Immature natural killer cell (primary cell): ENCODE results near the gene CYP1A2. TPM values are rescaled to one million over a fixed set of nuclear protein-coding genes. Genes with fewer than 3 reads are reported as not detected.

Experiments used
- DNase-seq, 3 donors: peaks; one replicate each; pipeline ENCODE4 v3.0.0; 2022; ENCODE audit warnings: mixed read lengths in 1 of 3
- H3K27ac Mint-ChIP-seq, 6 donors: one replicate each; pipeline ENCODE4 v1.8.0; 2020; ENCODE audit warnings: mixed read lengths in 6 of 6, mild to moderate bottlenecking in 5 of 6, inconsistent platforms in 4 of 6, moderate library complexity in 3 of 6
- H3K27me3 Mint-ChIP-seq, 3 donors: one replicate each; pipeline ENCODE4 v1.8.0; 2020 to 2021; ENCODE audit warnings: low read depth in 3 of 3, mild to moderate bottlenecking in 3 of 3, mixed read lengths in 3 of 3, moderate library complexity in 3 of 3, inconsistent platforms in 1 of 3
- H3K36me3 Mint-ChIP-seq, 3 donors: one replicate each; pipeline ENCODE4 v1.8.0; 2020; ENCODE audit warnings: mixed read lengths in 3 of 3, inconsistent platforms in 2 of 3, mild to moderate bottlenecking in 2 of 3
- H3K4me1 Mint-ChIP-seq, 2 donors: one replicate each; pipeline ENCODE4 v1.8.0; 2020; ENCODE audit warnings: inconsistent platforms in 2 of 2, mild to moderate bottlenecking in 2 of 2, mixed read lengths in 2 of 2, moderate library complexity in 1 of 2
- H3K4me3 Mint-ChIP-seq, 5 donors: one replicate each; pipeline ENCODE4 v1.8.0; 2020; ENCODE audit warnings: mild to moderate bottlenecking in 5 of 5, mixed read lengths in 5 of 5, inconsistent platforms in 3 of 5, moderate library complexity in 3 of 5
- H3K9me3 Mint-ChIP-seq, 6 donors: one replicate each; pipeline ENCODE4 v1.8.0; 2020; ENCODE audit warnings: mild to moderate bottlenecking in 6 of 6, mixed read lengths in 6 of 6, inconsistent platforms in 4 of 6, moderate library complexity in 3 of 6
- polyA plus RNA-seq, 3 donors: library from polyadenylated mRNA; unstranded; fragments of 300-500 nt; fragmentation: Illumina TruSeq; gene quantifications; one replicate each; pipeline ENCODE4 v1.2.3, GENCODE V29; 2021

Gene CYP1A2
- polyA plus RNA-seq, 3 donors from 2014 or later, result not detected

GRCh38 chr15:74775132-74775562 is 26.5 kb downstream of the CYP1A2 start:
- no peak overlapping the region for H3K4me3 Mint-ChIP-seq

GRCh38 chr15:74775894-74776293 is 27.2 kb downstream of the CYP1A2 start:
- H3K4me3 Mint-ChIP-seq, result no peak overlapping the region

More at GRCh38 chr15:74775132-74775562, 26.5 kb downstream of the CYP1A2 start:
- Mint-ChIP-seq H3K27ac (peak overlapping the region in 4 of 6 donors; percentile 21 to 96 (median 69)), H3K36me3 (no peaks in the 10 kb centered on the region), H3K27me3 (peaks cover 0 to 4% (median 0%) of the 10 kb centered on the region in 3 donors), H3K9me3 (peaks cover 0 to 1% (median 0%) of the 10 kb centered on the region in 6 donors), H3K4me1 (peaks cover 47 to 52% of the 10 kb centered on the region in 2 donors)
- DNase-seq, result no peak

DNA sequence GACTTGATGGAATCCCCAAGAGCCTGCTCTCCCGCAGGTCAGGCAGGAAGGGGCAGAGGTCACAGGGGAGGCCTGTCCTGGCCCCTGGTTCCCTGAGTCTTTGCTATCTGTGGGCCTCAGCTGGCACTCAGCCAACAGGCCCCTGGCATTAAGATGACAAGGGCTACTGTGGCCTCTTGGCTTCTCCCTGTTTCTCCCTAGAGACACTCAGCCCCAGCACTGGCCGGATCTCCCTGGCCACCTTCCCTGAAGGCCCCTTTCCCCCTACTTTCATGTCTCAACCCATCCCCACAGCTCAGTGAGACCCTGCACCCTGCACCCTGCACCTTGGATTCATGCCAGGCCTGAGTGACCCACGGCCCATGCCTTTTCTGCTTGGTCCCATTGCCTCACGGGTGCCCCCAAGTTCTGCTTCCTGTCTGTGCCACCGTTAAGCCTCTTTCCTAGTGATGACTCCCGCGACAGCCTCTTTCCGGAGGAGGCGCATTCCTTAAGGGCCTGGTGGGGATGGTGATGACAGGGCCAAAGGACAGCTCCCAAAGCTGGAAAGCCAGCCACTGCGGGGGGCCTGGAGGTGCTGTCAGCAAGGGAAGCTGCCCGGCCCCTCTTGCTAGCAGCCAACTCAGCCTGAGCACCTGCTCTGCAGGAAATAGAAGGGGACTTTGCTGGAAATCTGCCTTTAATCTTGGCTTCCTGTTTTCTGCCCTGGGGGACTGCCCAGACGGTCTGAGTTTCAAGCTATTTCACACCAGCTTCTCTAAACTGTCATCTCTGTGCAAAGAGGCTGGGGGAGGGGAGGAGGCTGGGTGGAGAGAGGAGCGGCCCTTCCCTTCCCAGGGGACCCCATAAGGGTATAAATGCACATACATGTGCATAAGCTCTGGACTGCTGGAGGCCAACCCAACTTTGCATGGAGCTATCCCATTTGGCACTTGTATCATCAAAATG is 28.4 kb downstream of the CYP1A2 start:
- Mint-ChIP-seq H3K36me3 (no peaks in the 10 kb centered on the region), H3K9me3 (peaks cover 0 to 1% (median 0%) of the 10 kb centered on the region in 6 donors)

More at GRCh38 chr15:74775894-74776293, 27.2 kb downstream of the CYP1A2 start:
- Mint-ChIP-seq H3K36me3 (no peaks in the 10 kb centered on the region), H3K27ac (peak overlapping the region in 5 of 6 donors; percentile 71 to 96 (median 96)), H3K4me1 (peaks cover 55 to 60% of the 10 kb centered on the region in 2 donors), H3K9me3 (peaks cover 0 to 1% (median 0%) of the 10 kb centered on the region in 6 donors), H3K27me3 (peaks cover 0 to 7% (median 3%) of the 10 kb centered on the region in 3 donors)
- DNase-seq, result no peak

GRCh38 chr15:74777769-74778598 is 29.3 kb downstream of the CYP1A2 start:
- DNase-seq, result no peak
- no peaks in the 10 kb centered on the region for H3K36me3 Mint-ChIP-seq
- peaks cover 61 to 63% of the 10 kb centered on the region in 2 donors for H3K4me1 Mint-ChIP-seq
- H3K27me3 Mint-ChIP-seq, result peaks cover 7 to 17% (median 11%) of the 10 kb centered on the region in 3 donors
- H3K27ac Mint-ChIP-seq, result peak overlapping the region; percentile 91 to 99 (median 96)
- peak overlapping the region; percentile 62 to 92 (median 74) for H3K4me3 Mint-ChIP-seq
- H3K9me3 Mint-ChIP-seq, result peaks cover 0 to 1% (median 0%) of the 10 kb centered on the region in 6 donors

More for the DNA sequence above, 28.4 kb downstream of the CYP1A2 start:
- Mint-ChIP-seq H3K4me3 (peak overlapping the region; percentile 55 to 78 (median 66)), H3K27me3 (peaks cover 7 to 15% (median 11%) of the 10 kb centered on the region in 3 donors), H3K27ac (peak overlapping the region; percentile 91 to 99 (median 96)), H3K4me1 (peaks cover 61 to 63% of the 10 kb centered on the region in 2 donors)
- DNase-seq, result peak; percentile 54 to 66 (median 60)

DNA sequence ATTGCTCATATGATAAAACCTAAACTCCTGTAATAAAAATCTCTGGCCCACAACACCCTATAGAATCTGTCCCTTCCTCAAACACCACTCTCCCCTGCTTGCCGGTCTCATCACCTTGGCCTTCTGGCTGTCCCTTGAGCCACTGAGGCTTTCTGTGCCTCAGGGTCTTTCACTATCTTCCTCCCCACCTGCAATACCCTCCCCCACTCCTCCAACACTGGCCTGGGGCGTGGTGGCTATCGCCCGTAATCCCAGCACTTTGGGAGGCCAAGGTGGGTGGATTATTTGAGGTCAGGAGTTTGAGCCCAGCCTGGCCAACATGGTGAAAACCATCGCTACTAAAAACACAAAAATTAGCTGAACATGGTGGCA is 29.9 kb downstream of the CYP1A2 start:
- Mint-ChIP-seq H3K4me1 (peaks cover 66 to 69% of the 10 kb centered on the region in 2 donors), H3K36me3 (no peaks in the 10 kb centered on the region), H3K4me3 (peak overlapping the region; percentile 15 to 92 (median 56)), H3K27me3 (peaks cover 7 to 23% (median 13%) of the 10 kb centered on the region in 3 donors), H3K27ac (peak overlapping the region; percentile 91 to 99 (median 96)), H3K9me3 (peaks cover 0 to 1% (median 0%) of the 10 kb centered on the region in 6 donors)
- DNase-seq, result no peak

GRCh38 chr15:74779162-74779648 is 30.6 kb downstream of the CYP1A2 start:
- Mint-ChIP-seq H3K27me3 (peaks cover 9 to 23% (median 13%) of the 10 kb centered on the region in 3 donors), H3K27ac (peak overlapping the region; percentile 91 to 99 (median 96)), H3K9me3 (peaks cover 0 to 1% (median 0%) of the 10 kb centered on the region in 6 donors), H3K36me3 (no peaks in the 10 kb centered on the region), H3K4me1 (peaks cover 72 to 74% of the 10 kb centered on the region in 2 donors), H3K4me3 (peak overlapping the region; percentile 24 to 94 (median 92))
- no peak for DNase-seq

- H3K36me3 Mint-ChIP-seq, result peaks cover 0 to 7% (median 0%) of the 10 kb centered on the region in 3 donors
- DNase-seq, result no peak
- H3K4me3 Mint-ChIP-seq, result peak overlapping the region; percentile 92 to 95 (median 93)
- peak overlapping the region; percentile 84 to 99 (median 96) for H3K27ac Mint-ChIP-seq
- peaks cover 12 to 35% (median 21%) of the 10 kb centered on the region in 3 donors for H3K27me3 Mint-ChIP-seq
- H3K4me1 Mint-ChIP-seq, result peaks cover 81 to 84% of the 10 kb centered on the region in 2 donors
- peaks cover 0 to 1% (median 0%) of the 10 kb centered on the region in 6 donors for H3K9me3 Mint-ChIP-seq
These were observed 32.1 kb downstream of the CYP1A2 start for GRCh38 chr15:74780523-74781430.

DNA sequence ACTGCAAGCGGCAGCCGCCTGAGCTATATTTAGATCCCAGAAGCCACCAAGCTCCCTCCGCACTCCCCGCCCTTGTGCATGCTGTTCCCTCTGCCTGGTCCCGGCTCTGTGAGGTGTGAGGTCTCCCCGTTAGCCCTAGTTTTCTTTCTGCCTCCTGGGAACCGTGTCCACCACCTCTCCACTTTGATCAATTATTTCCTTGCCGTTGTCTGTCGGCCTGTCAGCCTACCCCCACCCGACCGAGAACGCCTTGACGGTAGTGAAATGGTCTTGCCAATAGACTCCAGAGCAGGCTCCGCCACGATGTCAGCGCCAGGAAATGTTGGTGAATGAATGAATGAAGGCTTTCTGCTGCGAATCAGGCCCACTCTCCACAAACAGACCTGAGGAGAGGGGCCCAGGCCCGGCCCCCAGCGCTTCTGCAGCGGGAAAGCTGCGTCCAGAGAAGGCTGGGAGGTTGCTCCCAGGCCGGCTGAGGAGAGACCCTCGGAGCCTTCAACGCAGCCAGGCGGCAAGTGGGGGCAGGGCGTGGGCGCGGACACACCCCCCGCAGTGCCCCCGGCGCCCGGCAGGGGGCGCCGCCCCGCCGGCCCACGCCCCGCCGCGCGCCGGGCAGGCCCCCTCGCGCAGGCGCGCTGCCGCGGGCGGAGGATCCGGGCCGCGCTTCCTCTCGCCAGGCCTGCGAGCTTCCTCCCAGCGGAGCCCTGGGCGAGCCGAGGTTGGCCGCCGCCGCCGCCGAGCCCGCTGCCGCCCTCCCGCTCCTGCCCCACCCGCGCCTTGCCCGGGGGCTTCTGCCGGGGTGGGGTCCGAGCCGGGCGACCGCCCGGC is 33.0 kb downstream of the CYP1A2 start, which contains the start of gene CSK:
TSS of gene CSK (plus strand) at position 650 of the 828 bp plus-strand sequence. CDS start 16,218 bp downstream, outside the sequence.
- peak within 1 kb of the TSS; percentile 92 to 99 (median 97) for H3K4me3 Mint-ChIP-seq
- H3K36me3 Mint-ChIP-seq, result peaks cover 0 to 7% (median 0%) of the 10 kb centered on the region in 3 donors
- H3K4me1 Mint-ChIP-seq, result peaks cover 84 to 87% of the 10 kb centered on the region in 2 donors
- H3K27ac Mint-ChIP-seq, result peak within 1 kb of the TSS; percentile 90 to 100 (median 98)
- H3K9me3 Mint-ChIP-seq, result peaks cover 0 to 1% (median 0%) of the 10 kb centered on the region in 6 donors
- DNase-seq, result peak; percentile 84 to 88 (median 87)
- peaks cover 14 to 43% (median 28%) of the 10 kb centered on the region in 3 donors for H3K27me3 Mint-ChIP-seq

GRCh38 chr15:74782259-74783071 is 33.8 kb downstream of the CYP1A2 start:
- peak overlapping the region; percentile 88 to 100 (median 91) for H3K27ac Mint-ChIP-seq
- peak overlapping the region; percentile 88 to 99 (median 97) for H3K4me3 Mint-ChIP-seq
- H3K9me3 Mint-ChIP-seq, result peaks cover 0 to 1% (median 0%) of the 10 kb centered on the region in 6 donors
- H3K27me3 Mint-ChIP-seq, result peaks cover 15 to 51% (median 34%) of the 10 kb centered on the region in 3 donors
- DNase-seq, result peak; percentile 67 to 75 (median 75)
- peaks cover 84 to 87% of the 10 kb centered on the region in 2 donors for H3K4me1 Mint-ChIP-seq
- peaks cover 0 to 7% (median 0%) of the 10 kb centered on the region in 3 donors for H3K36me3 Mint-ChIP-seq

- Mint-ChIP-seq H3K9me3 (no peaks in the 10 kb centered on the region), H3K36me3 (peaks cover 0 to 7% (median 0%) of the 10 kb centered on the region in 3 donors), H3K27ac (peak overlapping the region; percentile 88 to 100 (median 91)), H3K4me1 (peaks cover 84 to 87% of the 10 kb centered on the region in 2 donors), H3K27me3 (peaks cover 20 to 56% (median 40%) of the 10 kb centered on the region in 3 donors), H3K4me3 (peak overlapping the region; percentile 88 to 99 (median 97))
- no peak for DNase-seq
These were observed 34.6 kb downstream of the CYP1A2 start for GRCh38 chr15:74783072-74783807.
